ENCODE measurements around the gene EFR3B.
"Not testable (repeated sequence)": the region's sequence is repeated elsewhere in the genome, so short reads cannot be mapped to it uniquely, and the experiment has no call there.

The EFR3B gene

DNA sequence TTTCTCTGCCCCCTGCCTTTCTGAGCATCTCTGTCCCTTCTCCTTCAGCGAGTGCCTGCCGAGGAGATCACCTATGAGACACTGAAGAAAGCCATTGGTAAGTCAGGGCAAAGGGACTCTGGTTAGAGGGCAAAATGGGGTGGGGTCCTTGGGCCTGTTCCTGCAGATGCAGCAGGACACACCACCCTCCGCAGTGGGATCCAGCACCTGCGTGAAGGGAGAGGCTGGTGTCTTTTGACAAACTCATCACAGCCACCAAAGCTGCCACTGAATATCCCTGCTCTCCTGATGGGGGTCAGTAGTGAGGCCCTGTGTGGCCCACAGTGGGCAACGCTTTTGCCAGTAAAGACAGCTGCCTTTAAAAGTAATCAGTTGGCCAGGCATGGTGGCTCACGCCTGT lies 107.8 kb downstream of the EFR3B start:
- in situ Hi-C loops (cut with MboI; ENCODE audit: low sequenced_read_pairs, unreplicated experiment): loop anchor here (25.0 kb wide), 1 partner anchor 737 kb away; no protein-coding TSS in a partner anchor
- no peak for TF ChIP-seq CTCF (IDR thresholded peaks at IDR 0.05; ENCODE audit: borderline replicate concordance, control extremely low read depth, extremely low read depth, insufficient read depth, missing control alignments)
- DNase-seq (ENCODE audit: low spot score): no peak

DNA sequence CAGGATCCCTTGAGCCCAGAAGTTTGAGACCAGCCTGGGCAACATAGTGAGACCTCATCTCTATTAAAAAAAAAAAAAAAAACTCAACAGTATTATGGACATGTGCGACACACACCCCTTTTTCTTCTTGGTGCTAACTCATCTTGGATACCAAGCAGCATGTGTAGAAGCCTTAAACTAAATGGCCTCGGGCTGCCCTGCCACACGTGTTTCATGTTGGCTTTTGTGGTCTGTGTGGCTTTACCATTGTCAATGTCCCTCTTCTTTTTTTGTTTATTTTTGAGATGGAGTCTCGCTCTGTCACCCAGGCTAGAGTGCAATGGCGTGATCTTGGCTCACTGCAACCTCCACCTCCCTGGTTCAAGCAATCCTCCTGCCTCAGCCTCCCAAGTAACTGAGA lies 109.1 kb downstream of the EFR3B start:
- DNase-seq (ENCODE audit: low spot score); in situ Hi-C loops (cut with MboI; ENCODE audit: low sequenced_read_pairs, unreplicated experiment): not testable (repeated sequence)

DNA sequence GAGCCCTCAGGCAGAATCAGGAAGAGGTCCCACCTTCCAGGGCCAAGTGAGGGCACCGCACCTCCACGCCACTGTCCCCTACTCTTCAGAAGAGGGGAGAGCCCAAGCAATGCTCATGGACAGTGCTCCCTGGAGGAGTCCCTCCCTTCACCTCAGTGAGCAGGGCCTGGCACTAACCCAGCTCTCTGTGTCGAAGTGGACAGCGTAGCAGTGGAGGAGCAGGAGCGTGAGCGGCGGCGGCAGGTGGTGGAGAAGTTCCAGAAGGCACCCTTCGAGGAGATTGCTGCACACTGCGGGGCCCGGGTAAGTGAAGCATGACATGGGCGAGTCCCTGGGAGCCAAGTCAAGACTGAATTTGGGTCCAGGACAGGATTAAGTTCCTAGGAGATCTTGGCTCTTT lies 109.8 kb downstream of the EFR3B start:
- in situ Hi-C loops (cut with MboI; ENCODE audit: low sequenced_read_pairs, unreplicated experiment): no loop called here
- DNase-seq (ENCODE audit: low spot score): no peak
- no peak for TF ChIP-seq CTCF (IDR thresholded peaks at IDR 0.05; ENCODE audit: borderline replicate concordance, control extremely low read depth, extremely low read depth, insufficient read depth, missing control alignments)

- in situ Hi-C loops (cut with MboI; ENCODE audit: low sequenced_read_pairs, unreplicated experiment): no loop called here
- DNase-seq (ENCODE audit: low spot score): no peak
- TF ChIP-seq CTCF (IDR thresholded peaks at IDR 0.05; ENCODE audit: borderline replicate concordance, control extremely low read depth, extremely low read depth, insufficient read depth, missing control alignments): no peak
Observed at GRCh38 chr2:25155401-25155800, 113.5 kb downstream of the EFR3B start.

DNA sequence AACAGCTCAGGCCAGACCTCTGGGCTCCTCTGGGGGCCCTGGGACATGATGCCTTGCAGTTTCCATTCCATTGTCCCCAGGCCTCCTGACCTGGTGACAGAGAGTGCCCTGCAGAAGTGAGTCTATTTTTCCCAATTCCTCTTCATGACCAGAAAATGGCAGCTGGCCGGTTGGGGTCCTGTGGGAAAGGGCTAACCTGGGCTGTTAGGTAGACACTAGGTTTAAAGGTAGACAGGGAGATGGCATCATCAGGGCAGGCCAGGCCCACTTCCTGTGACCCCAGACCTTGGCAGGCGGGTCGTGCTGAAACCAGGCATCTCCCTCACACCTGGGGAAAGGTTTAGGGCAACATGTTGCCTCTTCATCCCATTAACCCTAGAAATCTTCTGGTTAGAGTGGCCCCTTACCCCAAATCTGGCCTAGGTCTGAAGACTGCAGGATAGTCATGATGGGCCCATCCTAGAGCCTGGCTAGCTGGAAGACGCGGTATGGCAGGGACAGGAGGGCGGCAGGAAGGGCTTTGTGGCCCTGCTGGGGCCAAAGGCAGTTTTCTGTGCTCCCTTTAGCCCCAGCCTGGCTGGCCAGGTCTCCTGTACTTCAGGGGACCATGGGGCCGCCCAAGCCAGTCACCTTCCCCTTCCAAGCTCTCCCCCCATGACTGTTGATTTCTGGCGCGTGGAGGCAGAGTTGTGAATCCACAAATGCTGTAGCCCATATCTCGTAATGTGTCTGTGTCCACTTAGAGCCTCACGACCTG lies 116.4 kb downstream of the EFR3B start:
- no peak for TF ChIP-seq CTCF (IDR thresholded peaks at IDR 0.05; ENCODE audit: borderline replicate concordance, control extremely low read depth, extremely low read depth, insufficient read depth, missing control alignments)
- in situ Hi-C loops (cut with MboI; ENCODE audit: low sequenced_read_pairs, unreplicated experiment): no loop called here
- DNase-seq (ENCODE audit: low spot score): no peak

- in situ Hi-C loops (cut with MboI; ENCODE audit: low sequenced_read_pairs, unreplicated experiment): no loop called here
- no peak for TF ChIP-seq CTCF (IDR thresholded peaks at IDR 0.05; ENCODE audit: borderline replicate concordance, control extremely low read depth, extremely low read depth, insufficient read depth, missing control alignments)
- DNase-seq (ENCODE audit: low spot score): no peak
Observed at GRCh38 chr2:25159949-25160348, 118.1 kb downstream of the EFR3B start.

GRCh38 chr2:25160376-25160775 lies 118.5 kb downstream of the EFR3B start:
- in situ Hi-C loops (cut with MboI; ENCODE audit: low sequenced_read_pairs, unreplicated experiment): no loop called here
- no peak for TF ChIP-seq CTCF (IDR thresholded peaks at IDR 0.05; ENCODE audit: borderline replicate concordance, control extremely low read depth, extremely low read depth, insufficient read depth, missing control alignments)
- no peak for DNase-seq (ENCODE audit: low spot score)
